Psoas muscle (tissue), 8 donors: ENCODE measurements around the gene FSIP2. TPM values are rescaled to one million over a fixed set of nuclear protein-coding genes. Genes with fewer than 3 reads are reported as not detected.
A peak's percentile ranks its signal among the peaks of the same experiment; 100 is the strongest.

ENCODE experiments used
- ATAC-seq, 4 donors: fragments of 200-7000 bp; cut with Tn5 transposase; one replicate each; pipeline ENCODE4 v1.9.1; 2020; ENCODE audit warnings: moderate library complexity in 3 of 4, mild to moderate bottlenecking in 2 of 4
- DNase-seq, 2 donors: peaks; one replicate each; pipeline ENCODE4 v3.0.0-alpha.2; 2020
- H3K27ac ChIP-seq: fragments of 200-600 bp; one replicate; pipeline ENCODE4 v1.8.0; 2022
- H3K27me3 ChIP-seq, 3 donors: fragments of 200-600 bp in 1 of 3; one replicate each; pipeline versions ENCODE4 v1.6.1 to v1.8.0; 2013 to 2022; ENCODE audit warnings: low read length in 2 of 3, mild to moderate bottlenecking in 2 of 3, moderate library complexity in 1 of 3; ENCODE audit not compliant: insufficient read depth in 3 of 3
- H3K36me3 ChIP-seq, 2 donors: fragments of 200-600 bp in 1 of 2; one replicate each; pipeline versions ENCODE4 v1.6.1 to v1.8.0; 2013 to 2022; ENCODE audit warnings: low read depth in 1 of 2, mild to moderate bottlenecking in 1 of 2, moderate library complexity in 1 of 2; ENCODE audit not compliant: insufficient read depth in 1 of 2
- H3K4me1 ChIP-seq: fragments of 200-600 bp; one replicate; pipeline ENCODE4 v1.8.0; 2022
- H3K4me3 ChIP-seq: fragments of 200-600 bp; one replicate; pipeline ENCODE4 v1.8.0; 2022; ENCODE audit warnings: mild to moderate bottlenecking
- H3K9me3 ChIP-seq: fragments of 200-600 bp; one replicate; pipeline ENCODE4 v1.8.0; 2022
- whole genome bisulfite sequencing, 3 donors: extraction: QIAGEN DNeasy Blood & Tissue Kit; methylation state at CpG; one replicate each; pipeline versions ENCODE4 v1.1.6 to v1.1.7; 2013; 5-methylcytosine and 5-hydroxymethylcytosine counted together
- intact Hi-C, 2 donors: fragments of 100-400 bp; cut with DNase I; formaldehyde crosslinking; loops; one replicate each; pipeline versions ENCODE4 v1.11.0 to v1.14.2; 2022
- long read RNA-seq, 2 donors: library from polyadenylated mRNA; unstranded; transcript quantifications; one replicate each; pipeline ENCODE4 v2.0.0, GENCODE V29; 2021
- polyA plus RNA-seq, 3 donors: library from polyadenylated mRNA; stranded (reverse); fragments of 200-250 nt; gene quantifications; one replicate each; pipeline ENCODE4 v1.2.3, GENCODE V29; 2013
- total RNA-seq, 4 donors: library from RNA; stranded (reverse); fragmentation: NEBNext Ultra II Directional in 2 of 4; extraction: Animal tissue kit (Norgen Biotek cat#: 25700) in 2 of 4; gene quantifications; one replicate each; pipeline versions ENCODE4 v1.2.1 to v1.2.4, GENCODE V29; 2021 to 2023
- TF ChIP-seq, protein P1 (sequence below): fragments of 200-600 bp; IDR thresholded peaks from one replicate; pipeline ENCODE4 v1.8.0; 2022; ENCODE audit warnings: antibody characterized with exemption
- donor health status: healthy with polysubstance abuse.
- donor health status: DM: no; HTN: no; CAD: no; lungs with moderate emphysema.
- donor health status: Bipolar disorder and iron deficiency.
- donor health status: healthy.
- donor health status: DM: yes; HTN: yes; CAD: no.
- donor health status: DM: no; HTN: no; CAD: no.
- donor health status: DM: no; HTN: no; CAD: no.
- donor health status: DM: yes; HTN: yes; CAD: no.

The FSIP2 gene, protein sequence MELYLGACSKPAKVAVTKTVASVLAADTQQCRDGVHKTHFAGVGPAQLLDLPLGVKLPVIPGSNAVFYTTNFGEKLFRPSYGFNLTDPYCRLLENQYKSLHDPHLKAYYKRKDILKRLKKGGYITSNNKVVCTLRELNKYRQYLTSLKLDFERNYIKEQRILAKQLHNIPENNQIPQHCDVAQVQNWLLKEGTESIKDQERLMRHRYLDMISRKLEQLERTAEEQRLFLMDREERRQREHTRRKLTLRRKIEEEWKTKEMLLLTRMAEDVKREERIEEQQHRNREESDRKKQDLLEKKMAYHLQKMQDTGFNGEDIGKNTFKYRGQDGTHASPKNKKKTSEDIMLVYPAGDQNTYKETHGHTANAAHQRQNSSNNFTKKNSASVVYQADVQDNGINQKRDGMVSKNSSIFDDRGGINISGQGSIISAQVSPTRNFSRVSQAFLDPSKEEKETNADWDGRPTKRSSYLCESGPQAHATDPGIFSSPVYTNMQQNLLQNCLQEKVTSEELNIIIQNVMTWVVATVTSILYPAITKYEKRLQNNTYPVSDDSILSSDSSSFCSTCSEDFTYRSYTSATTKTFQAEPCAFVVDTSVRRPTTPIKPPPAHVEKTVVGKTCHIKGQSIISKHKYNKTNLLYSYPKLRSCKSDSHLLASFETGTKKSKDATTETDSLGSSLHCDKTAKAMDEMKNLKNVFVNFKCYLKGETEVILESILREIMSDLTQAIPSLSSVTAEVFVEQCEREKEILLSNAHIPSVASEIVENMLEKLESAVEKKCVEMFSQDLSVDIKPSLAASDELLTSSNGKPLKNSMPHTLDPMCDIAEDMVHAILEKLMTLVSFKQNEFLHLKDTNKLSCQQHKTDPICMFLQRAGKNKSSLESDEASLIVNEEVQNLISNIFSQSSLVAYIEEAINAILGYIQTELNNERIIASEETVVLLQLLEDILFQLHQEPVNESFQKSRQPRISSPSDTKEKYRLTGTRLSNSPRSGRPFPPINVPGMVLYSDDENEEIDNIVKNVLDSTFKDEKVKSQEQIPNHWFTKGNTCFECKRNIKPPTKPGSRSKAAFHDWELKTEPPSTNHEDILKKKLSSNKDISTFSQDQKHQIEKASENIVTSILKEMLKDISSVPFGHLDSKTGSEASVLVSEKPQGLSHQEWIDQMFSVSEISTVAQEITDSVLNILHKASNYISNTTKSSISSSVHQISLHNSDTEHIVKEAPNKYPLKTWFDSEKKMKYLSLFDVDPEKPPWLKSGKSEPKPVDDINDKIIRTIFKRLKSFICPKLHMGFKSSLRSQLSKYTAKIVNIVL (N-terminal part only)
- total RNA-seq (under 1 TPM in 3 of 4 donors, not detected in 1; 0.10 to 0.34 (median 0.26) TPM), polyA plus RNA-seq (under 1 TPM; 0.01 to 0.03 (median 0.01) TPM)
- long read RNA-seq, donor 1: 0 reads
- long read RNA-seq, donor 2: 0 reads

- Histone ChIP-seq H3K27ac (no peak within 1 kb of the TSS), H3K9me3 (no peaks in the 10 kb centered on the region), H3K4me1 (no peaks in the 10 kb centered on the region), H3K27me3 (peaks cover 0 to 9% (median 5%) of the 10 kb centered on the region in 3 donors), H3K36me3 (no peaks in the 10 kb centered on the region), H3K4me3 (peak within 1 kb of the TSS; percentile 51)
- 12 to 14% (median 14%) methylated on average over 50 to 59 of the region's 59 CpGs for WGBS, 3 donors
- ATAC-seq (peak; percentile 60 to 93 (median 83)), DNase-seq (peak; percentile 59 to 70)
- intact Hi-C loops: no loop called here
- TF ChIP-seq, protein P1, sequence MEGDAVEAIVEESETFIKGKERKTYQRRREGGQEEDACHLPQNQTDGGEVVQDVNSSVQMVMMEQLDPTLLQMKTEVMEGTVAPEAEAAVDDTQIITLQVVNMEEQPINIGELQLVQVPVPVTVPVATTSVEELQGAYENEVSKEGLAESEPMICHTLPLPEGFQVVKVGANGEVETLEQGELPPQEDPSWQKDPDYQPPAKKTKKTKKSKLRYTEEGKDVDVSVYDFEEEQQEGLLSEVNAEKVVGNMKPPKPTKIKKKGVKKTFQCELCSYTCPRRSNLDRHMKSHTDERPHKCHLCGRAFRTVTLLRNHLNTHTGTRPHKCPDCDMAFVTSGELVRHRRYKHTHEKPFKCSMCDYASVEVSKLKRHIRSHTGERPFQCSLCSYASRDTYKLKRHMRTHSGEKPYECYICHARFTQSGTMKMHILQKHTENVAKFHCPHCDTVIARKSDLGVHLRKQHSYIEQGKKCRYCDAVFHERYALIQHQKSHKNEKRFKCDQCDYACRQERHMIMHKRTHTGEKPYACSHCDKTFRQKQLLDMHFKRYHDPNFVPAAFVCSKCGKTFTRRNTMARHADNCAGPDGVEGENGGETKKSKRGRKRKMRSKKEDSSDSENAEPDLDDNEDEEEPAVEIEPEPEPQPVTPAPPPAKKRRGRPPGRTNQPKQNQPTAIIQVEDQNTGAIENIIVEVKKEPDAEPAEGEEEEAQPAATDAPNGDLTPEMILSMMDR: peak; percentile 43
Observed at GRCh38 chr2:185738679-185739472, at the start of gene FSIP2. Gene FSIP2, plus strand, starts transcription at chr2:185738804. Its CDS starts 91 bp downstream, at chr2:185738895.

- H3K36me3 ChIP-seq: no peaks in the 10 kb centered on the region
- ATAC-seq: no peak
- intact Hi-C loops: no loop called here
- no peak overlapping the region for H3K27ac ChIP-seq
- WGBS, 3 donors: 60 to 72% (median 66%) methylated on average over 3 of the region's 3 CpGs
- TF ChIP-seq, protein P1: no peak
- H3K27me3 ChIP-seq: no peaks in the 10 kb centered on the region
- no peaks in the 10 kb centered on the region for H3K9me3 ChIP-seq
- H3K4me3 ChIP-seq: no peak overlapping the region
- no peaks in the 10 kb centered on the region for H3K4me1 ChIP-seq
- no peak for DNase-seq
Observed at GRCh38 chr2:185689906-185690539, 48.6 kb upstream of the FSIP2 start.

DNA sequence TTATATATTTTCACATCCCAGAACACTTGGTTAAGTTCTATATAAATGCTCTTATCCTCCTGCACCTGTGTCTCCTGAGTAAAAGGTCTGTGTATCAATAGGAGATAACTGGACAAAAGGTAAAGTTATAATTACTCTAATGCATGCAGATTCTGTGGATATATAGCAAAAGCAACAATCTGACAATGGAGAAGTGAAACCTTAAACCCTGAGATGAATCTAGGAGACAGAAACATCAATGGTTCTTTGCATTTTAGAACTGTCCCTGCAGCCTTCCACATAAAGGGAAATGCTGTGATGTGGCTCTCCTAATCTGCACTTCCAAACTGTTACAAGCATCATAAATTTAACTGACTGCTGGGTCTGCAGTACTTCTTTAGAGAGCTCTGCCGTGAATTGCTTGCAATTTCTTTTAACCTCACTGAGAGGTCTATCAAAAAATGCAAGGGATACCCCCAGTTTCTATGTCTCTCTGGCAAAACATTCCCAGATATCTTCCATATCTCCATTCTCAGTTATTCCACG, 42.8 kb upstream of the FSIP2 start:
- ATAC-seq (no peak), DNase-seq (no peak)
- 27 to 43% (median 34%) methylated on average over 2 of the region's 2 CpGs for WGBS, 3 donors

More for the DNA sequence above, 42.8 kb upstream of the FSIP2 start:
- Histone ChIP-seq H3K27me3 (no peaks in the 10 kb centered on the region), H3K36me3 (no peaks in the 10 kb centered on the region), H3K4me3 (no peak overlapping the region), H3K27ac (no peak overlapping the region), H3K4me1 (no peaks in the 10 kb centered on the region), H3K9me3 (no peaks in the 10 kb centered on the region)
- intact Hi-C loops: no loop called here
- TF ChIP-seq, protein P1: no peak
